Stimulated activated CD4-positive, alpha-beta T cell treated with anti-CD3 and anti-CD28 coated beads, Interleukin-15, amount 100 ng/mL, for 24 hours (primary cell): ENCODE data around the gene EPHB2.
A peak's percentile ranks its signal among the peaks of the same experiment; 100 is the strongest.
"Not testable (repeated sequence)": the region's sequence is repeated elsewhere in the genome, so short reads cannot be mapped to it uniquely, and the experiment has no call there.

Experiments
- DNase-seq: peaks from one replicate; pipeline ENCODE4 v3.0.0-alpha.2; 2020

EPHB2 gene

DNA sequence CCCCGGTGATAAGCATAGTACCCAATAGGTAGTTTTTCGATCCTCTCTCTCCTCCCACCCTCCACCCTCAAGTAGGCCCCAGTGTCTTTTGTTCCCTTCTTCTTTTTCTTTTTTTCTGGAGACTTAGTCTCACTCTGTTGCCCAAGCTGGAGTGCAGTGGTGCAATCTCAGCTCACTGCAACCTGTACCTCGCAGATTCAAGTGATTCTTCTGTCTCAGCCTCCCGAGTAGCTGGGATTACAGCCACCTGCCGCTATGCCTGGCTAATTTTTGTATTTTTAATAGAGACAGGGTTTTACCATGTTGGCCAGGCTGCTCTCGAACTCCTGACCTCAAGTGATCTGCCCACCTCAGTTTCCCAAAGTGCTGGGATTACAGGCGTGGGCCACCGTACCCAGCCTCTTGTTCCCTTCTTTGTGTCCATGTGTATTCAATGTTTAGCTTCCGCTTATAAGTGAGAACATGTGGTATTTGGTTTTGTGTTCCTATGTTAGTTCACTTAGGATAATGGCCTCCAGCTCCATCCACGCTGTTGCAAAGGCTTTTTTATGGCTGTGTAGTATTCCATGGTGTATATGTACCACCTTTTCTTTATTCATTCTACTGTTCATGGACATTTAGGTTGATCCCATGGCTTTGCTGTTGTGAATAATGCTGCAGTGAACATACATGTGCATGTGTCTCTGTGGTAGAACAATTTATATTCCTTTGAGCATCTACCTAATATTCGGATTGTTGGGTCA, 133.0 kb downstream of the EPHB2 start:
- not testable (repeated sequence) for DNase-seq

DNA sequence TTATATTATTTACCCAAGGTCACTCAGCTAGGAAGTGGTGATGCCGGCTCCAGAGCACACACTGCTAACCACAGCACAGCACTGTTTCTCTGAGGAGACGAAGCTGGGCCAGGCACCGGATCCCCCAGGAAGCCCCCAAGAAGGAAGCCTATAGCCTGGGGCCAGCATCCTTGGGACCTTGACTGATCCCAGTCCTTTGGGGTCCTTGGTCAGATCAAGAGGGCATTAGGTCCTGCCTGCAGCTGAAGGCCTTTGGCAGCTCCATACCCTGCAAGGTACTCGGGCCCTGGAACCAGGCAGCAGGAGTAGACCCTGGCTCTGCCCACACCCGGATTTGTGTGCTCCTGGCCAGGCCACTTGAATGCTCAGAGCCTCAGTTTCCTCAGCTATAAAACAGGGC, 134.0 kb downstream of the EPHB2 start:
- DNase-seq = no peak

DNA sequence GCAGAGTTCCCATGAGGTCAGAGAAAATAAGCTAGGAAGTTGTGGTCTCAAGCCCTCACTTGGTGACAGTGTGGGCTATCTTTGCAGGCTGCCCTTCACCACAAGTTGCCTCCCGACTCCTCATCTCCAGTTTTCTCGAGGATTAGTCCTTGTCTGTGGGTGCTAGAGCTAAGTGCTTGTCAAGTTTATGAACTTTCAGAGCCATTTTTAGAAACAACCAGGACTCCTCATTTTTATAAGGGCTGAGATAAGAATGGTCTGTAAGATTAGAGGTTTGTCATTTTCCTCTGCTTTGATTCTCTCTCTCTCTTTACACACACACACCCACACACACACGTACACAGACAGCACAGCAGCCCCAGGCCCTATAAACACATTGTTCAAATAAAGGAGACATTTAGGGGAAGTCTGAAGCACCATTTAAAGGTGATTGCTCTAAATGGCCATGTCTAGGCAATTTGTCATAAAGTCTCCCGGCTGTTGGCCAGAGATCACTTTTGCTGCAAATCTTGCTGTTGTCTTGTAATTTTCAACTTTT, 134.8 kb downstream of the EPHB2 start:
- DNase-seq = no peak

DNA sequence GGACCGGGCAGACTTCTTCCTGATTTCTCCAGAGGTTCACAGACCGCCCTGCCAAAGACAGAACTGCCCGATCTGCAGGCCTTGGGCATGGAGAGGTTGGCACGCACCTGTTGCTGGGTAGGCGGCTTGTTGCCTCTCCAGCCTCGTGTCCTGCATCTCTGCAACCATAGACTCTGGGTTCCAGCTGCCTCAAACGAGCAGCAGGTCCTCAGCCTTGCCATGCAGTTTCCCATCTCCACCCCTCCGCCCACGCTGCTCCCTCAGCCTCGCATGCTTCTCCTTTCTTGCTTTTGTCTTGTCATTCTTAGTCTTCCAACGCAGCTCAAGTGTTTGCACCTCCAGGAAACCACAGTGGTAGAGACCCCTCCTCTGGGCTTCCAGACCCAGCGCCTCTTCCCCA, 135.8 kb downstream of the EPHB2 start:
- DNase-seq = peak; percentile 31

DNA sequence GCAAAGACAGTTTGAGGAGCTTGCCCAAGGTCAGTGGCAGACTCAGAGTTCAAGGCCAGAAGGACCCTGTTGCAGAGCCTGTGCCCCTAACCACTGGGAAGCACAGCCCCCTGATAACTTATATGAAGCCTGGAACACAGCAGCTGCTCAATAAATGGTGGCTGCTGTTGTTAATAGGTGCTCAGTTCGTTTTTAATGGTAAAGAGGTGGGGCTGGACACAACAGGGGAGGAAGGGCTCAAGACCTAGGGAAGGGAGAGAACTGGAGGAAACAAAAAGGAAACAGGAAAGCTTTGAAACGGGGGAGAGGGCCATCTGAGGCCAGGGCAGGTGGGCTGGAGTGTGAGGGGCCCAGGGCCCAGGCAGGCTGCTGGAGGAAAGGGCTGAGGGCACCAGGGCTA, 136.6 kb downstream of the EPHB2 start:
- DNase-seq = no peak

DNA sequence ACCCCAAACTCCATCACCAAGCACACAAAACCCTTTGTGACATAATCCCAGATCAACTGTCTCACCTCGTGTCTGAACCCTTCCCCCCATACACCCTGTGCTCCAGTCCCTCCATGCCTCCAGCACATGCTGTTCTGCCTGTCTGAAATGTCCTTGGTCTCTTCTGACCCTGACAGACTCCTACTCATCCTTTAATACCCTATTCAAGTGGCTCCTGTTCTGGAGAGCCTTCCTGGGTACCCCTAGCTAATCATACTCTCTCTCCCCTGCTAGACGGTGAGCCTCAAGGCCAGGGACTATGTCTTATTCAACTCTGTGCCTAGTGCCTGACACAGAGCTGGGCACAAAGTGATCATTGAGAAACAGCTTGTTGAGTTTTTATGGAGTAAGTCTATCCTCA, 137.1 kb downstream of the EPHB2 start:
- DNase-seq = no peak

DNA sequence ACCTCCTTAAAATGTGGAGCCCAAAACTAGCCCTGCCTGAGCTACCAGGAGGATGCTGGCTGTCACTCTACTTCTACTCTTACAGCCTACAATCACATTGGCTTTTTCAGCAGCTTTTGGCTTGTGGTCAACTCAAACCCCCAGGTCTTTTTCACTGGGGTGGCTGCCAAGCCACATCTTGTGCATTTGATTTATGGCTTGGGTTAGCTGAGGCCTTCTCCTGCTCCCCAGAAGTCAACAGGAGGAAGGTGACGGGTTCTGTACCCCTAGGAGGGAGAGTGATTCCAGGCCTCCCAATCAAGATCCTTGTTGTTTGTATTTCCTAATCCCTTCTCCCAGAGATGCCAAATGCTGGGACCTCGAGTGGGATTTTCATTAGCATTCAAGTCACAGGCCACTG, 137.8 kb downstream of the EPHB2 start:
- DNase-seq = no peak

DNA sequence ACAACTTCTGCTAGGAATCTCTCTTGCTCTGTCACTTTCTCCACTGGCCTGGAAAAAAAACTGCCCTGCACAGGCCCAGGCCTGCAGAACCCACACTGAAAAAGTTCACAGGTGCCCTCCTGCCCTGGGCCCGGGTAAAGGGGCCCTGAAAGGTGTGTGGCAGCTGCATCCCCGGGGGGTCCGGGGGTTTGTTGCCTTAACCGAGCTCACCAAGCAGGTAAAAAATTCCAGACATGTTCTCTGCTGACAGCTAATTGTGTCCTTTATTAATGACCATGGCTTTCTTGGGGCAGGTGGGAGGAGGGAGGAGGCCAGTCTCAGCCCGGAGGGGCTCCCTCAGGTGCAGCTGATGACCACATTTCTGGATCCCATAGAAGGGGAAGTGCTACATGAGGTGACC, 139.1 kb downstream of the EPHB2 start:
- DNase-seq = no peak

DNA sequence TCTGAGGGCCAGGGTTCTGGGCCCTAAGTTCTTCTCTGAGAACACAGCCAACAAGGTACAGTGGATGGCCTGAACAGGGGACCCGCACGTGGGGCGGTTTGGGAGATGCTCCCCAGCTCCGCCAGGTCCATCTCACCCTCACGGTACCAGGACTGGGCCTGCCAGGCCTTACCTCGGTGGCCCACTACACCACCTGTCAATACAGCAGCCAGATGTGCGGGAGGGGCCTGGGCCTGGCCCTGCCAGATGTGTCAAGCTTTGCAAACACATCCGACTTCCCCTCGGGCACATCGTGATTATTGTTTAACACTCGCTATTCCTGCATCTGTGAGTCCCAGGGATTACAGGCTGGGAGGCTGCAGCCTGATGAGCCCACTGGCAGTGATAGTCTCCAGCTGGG, 139.6 kb downstream of the EPHB2 start:
- no peak for DNase-seq

DNA sequence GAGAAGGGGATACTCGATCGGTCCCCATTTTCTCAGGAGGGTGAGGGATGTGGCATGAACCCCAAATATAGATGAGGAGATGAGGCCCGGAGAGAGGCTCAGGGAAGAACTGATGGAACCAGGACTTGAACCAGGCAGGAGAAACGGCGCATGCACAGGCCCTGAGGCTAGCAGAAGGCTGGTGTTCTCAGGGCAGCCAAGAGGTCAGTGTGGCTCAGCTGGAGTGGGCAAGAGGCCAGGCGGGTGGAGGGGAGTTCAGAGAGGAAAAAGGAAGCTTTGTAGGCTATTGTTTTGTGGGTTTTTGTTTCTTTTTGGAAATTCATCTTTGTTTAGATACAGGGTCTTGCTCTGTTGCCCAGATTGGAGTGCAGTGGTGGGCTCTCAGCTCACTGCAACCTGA, 140.0 kb downstream of the EPHB2 start:
- DNase-seq = no peak

DNA sequence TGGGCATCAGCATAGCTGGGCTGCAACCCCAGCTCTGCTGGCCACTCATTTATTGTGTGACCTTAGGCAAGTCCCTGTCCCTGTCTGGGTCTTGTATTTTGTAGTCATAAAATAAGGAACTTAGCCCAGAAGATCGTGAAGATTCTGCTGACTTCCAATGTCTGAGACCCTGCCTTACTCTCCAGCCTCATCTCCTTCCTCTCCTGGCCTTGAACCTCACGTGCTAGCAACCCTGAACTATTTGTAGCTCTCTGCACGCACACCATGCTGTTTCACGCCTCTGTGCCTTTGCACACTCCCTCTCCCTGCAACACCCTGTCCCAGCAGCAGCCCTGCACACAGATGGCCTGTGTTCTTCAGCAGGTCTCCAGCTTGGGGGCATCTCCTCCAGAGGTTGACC, 140.9 kb downstream of the EPHB2 start:
- DNase-seq = no peak

DNA sequence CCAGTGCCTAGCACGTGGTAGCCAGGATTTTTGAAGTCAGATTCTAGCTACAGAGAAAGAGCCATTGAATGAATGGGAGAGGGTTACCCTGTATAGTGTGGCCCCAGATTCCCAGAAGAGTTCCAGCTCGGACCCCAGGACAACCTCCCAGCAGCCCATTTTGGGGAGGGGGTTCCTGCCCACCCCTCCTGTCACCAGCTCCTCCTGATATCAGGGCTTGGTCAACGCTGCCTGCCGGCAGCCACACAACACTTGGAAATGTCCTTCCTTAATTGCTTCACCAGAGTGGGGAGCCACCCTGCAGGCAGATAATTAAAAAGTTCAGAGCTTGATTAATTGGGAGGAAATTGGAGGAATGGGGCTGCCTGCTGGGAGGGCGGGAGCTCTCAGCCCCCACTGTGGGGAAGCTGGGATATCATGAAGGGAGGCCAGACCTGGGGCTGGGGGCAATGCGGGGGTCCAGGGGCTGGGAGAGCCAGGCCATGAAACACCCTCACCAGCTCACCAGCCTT, 141.6 kb downstream of the EPHB2 start:
- DNase-seq = no peak

DNA sequence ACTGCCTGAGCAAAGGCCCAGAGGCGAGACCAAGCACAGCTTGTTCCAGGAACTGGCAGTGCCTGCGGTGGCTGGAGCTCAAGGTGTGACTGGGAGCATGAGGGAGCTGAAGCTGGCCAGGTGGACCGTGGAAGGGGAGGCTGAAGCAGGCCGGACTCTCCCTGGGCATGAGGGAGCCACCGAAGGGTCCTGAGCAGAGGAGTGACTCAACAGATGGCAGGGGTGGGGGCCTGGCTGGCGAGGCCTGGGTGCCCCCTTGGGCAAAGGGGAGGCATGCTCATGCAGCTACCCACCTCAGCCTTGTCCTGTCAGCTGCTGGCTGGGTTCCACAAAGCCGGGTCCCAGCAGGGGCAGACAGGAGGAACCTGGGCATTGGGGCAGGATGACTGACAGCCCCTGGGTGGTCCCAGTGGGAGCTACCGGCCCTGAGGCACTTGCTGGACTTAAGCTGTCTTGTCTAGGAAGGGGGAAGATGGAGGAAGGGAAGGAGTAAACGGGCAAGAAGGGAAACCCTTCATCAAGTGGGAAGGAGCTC, 143.1 kb downstream of the EPHB2 start:
- DNase-seq = no peak

DNA sequence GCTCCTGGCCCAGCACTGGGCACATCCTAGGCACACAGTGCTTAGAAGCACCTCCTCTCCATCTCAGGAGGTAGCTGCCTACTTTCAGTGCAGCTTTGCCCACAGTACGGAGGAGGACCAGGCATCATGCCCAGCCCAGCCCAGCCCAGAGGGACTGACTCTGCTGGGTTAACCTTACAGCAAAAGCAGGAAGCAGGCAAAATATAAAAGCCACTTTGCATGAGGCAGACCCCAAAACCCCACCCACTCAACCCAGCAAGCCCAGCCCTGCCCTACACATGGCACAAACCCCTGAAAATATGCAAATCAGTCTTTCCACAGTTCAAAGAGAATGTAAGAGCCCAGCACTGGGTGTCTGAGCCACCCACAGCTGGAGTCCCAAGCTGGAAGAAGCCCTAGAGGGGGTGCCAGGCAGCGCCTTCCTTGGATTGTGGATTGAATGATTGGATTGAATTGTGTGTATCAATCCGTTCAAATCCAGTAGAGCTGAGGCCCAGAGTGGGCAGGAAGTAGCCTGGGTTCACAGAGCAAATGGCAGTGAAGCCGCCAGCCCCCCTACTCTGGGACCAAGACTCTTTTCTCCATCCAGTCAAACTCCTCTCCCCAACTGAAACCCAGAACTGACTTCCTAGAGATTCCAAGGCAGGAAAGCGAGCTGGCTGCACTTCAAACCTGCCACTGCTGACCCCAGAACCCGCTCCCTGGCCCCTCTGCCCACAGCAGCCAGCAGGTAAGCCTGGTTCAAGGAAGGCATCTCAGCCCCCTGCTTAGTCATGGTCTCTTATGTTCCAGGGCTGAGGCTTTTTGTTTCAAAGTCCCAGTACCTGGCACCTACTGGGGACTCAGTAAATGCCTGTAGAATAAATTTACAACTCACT, 144.3 kb downstream of the EPHB2 start:
- no peak for DNase-seq

DNA sequence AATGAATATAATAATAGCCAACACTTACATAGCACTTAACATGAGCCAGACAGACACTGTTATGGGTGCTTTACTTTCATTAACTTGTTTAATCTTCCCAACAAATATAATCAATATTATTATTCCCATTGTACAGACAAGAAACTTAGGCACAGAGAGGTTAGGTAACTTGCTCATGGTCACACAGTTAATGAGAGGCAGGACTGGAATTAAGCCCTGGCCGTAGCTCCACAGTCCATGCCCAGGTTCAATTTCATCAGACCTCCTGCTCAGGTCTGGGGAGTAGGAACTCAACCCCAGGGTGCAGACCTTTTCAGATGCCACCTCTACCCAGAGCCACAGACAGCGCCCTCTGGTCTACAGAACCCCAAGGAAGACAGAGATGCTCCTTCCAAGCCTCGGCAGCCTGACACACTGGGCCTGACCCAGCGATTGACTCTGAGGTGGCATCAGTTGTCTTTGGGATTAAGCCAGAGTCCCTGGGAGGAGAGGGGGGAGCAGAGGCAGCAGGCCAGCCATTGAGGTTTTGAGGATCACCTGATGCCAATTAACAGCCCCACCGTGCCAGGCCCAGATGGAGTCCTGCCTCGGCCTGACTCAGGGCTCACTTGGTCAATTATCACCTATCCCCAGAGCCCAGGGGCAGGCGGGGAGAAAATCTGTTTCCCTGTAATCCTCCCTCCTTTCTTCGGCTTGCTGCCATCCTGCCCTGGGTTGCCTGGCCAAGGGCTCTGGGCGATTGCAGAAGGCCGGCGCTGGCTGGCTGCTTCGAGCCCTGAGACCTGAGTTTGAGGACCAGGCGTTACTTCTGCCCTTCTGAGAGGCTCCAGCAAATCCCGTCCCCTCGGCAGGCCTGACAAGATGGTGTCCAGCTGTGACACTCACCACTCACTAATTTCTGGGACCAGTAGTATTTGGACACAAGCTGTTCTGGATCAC, 145.3 kb downstream of the EPHB2 start:
- no peak for DNase-seq

DNA sequence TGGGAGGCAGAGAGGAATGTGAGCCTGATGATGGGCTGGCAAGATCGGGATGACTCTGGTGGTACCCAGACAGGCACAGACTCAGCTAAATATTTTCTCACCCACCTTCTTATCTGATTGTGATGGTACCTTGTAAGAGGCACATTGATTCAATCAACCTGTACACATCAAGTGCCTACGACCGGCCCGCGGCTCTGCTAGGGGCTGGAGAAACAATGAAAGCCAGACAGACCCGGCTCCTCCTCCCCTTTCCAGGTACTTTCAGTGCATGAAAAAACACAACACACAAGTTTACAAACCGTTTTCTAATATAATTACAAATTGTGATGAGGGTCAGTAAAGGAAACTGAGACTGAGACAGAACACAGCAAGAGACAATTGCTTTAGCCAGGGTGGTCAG, 147.0 kb downstream of the EPHB2 start:
- no peak for DNase-seq

DNA sequence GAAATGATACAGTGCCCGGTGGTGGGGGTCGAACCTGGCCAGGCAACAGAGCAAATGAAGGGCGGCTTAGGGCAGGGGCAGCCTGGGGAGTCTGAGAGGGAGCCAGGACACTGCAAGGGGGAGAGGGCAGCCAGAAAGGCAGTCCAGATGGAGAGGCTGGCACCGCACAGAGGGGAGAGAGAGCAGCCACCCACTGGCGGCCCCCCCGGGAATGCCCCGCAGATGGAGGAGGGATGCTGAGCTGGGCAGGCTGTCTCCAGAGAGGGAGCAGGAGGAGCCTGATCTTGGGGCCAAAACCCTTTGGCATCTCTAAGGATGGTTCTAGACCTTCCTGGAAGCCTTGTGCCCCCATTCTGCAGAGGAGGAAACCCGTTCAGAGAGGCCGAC, 149.8 kb downstream of the EPHB2 start:
- no peak for DNase-seq

DNA sequence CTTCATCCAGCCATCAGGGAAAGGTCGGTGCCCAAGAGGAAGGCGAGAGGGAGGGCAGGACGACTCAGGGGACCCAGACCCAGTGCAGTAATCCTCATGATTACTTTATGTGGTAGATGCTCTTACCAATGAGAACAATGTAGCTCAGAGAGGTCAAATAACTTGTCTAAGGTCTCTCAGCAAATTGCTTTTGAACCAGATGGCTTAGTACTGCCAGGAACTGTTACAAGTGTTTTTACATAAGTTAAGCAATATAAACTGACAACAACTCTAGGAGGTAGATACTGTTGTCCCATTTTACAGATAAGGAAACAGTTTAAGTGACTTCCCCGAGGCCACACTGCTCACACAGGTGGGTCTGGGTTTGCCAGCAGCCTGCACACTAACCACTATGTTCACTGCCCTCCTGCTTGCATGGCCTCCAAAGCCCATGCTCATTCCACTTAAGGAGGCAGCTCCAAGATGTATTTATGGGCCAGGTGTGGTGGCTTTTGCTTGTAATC, 150.3 kb downstream of the EPHB2 start:
- DNase-seq = no peak

DNA sequence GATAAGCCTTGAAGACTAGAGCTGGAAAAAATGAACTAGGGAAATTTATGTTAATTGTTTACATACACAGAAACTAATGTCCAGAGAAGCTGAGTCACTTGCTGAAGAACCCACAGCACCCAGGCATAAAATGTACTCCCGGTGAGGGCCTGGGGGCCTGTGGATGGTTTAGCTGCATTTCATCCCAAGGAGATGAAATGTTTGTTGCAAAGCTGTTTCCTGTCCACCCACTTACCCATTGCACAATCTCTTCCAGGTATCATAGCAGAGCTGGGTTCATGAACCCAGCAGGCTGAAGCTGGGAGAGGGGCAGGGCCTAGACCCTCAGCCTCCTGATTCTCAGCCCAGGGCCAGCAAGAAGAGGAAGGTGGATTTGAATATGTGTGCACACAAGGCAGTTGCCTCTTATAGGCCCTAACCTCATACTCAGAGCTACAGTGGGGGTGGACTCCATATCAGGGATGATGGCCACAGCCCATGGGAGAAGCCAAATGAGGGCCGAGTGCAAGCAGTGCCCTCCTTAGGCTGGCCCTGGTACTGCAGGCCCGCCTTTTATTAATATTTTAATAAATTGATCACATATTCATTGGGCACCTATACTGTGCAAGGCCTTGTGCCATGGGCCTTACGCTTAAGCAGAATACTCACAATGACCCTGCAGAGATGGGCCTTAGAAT, 151.3 kb downstream of the EPHB2 start:
- DNase-seq = peak; percentile 11

DNA sequence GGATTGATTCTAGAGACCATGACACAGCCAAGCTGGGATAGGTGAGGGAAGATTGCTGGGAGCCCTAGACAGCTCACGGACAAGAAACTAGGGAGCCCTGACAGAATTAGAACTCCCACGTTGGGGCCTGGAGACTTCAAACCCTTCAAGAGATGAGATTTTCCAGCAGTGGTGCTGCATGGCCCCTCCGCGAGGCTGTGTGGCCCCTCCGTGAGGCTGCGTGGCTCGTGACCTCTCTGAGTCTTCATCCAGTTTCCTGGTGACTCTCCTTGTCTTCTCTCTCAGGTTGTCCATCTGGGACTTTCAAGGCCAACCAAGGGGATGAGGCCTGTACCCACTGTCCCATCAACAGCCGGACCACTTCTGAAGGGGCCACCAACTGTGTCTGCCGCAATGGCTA, 152.1 kb downstream of the EPHB2 start:
- no peak for DNase-seq

DNA sequence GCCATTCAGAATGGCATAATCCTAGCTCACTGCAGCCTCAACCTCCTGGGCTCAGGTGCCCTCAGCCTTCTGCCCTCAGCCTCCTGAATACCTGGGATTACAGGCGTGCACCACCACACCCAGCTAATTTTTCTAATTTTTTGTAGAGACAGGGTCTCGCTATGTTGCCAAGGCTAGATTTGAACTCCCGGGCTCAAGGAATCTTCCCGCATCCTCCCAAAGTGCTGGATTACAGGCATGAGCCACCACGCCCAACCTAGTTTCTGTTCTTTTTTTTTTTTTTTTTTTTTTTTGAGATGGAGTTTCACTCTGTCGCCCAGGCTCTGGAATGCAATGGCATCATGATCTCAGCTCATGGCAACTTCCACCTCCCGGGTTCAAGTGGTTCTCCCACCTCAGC, 153.1 kb downstream of the EPHB2 start:
- no peak for DNase-seq

DNA sequence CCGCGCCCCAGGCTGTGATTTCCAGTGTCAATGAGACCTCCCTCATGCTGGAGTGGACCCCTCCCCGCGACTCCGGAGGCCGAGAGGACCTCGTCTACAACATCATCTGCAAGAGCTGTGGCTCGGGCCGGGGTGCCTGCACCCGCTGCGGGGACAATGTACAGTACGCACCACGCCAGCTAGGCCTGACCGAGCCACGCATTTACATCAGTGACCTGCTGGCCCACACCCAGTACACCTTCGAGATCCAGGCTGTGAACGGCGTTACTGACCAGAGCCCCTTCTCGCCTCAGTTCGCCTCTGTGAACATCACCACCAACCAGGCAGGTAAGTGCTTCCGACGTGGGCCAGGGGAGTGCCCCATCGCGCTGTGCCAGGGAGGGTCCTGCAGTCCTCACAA, 154.2 kb downstream of the EPHB2 start:
- DNase-seq = no peak
